ENCODE results near the gene SREK1IP1.
"Not testable (repeated sequence)": the region's sequence is repeated elsewhere in the genome, so short reads cannot be mapped to it uniquely, and the experiment has no call there.

SREK1IP1 gene

GRCh38 chr5:64727150-64727549, 41.3 kb downstream of the SREK1IP1 start:
- H3K4me1 ChIP-seq (ENCODE audit: control insufficient read depth, insufficient read depth, low read length): no peaks in the 10 kb centered on the region
- H3K36me3 ChIP-seq (ENCODE audit: control insufficient read depth in 2 of 2, insufficient read depth in 2 of 2, low read length in 2 of 2): peaks cover 8 to 10% of the 10 kb centered on the region in 2 donors
- H3K9me3 ChIP-seq (ENCODE audit: control insufficient read depth in 2 of 2, low read length in 2 of 2): no peaks in the 10 kb centered on the region
- no peak overlapping the region for H3K27ac ChIP-seq (ENCODE audit: low read length)
- no peaks in the 10 kb centered on the region for H3K27me3 ChIP-seq (ENCODE audit: control insufficient read depth in 1 of 2, insufficient read depth in 2 of 2, low read length in 2 of 2)
- H3K4me3 ChIP-seq (ENCODE audit: low read length in 2 of 2): no peak overlapping the region
- H3K9ac ChIP-seq (ENCODE audit: low read length in 2 of 2): no peak overlapping the region

- H3K4me3 ChIP-seq (ENCODE audit: low read length in 2 of 2): no peak overlapping the region
These were observed 45.9 kb downstream of the SREK1IP1 start for GRCh38 chr5:64722588-64722987.

GRCh38 chr5:64714495-64714894, 54.0 kb downstream of the SREK1IP1 start:
- H3K36me3 ChIP-seq (ENCODE audit: control insufficient read depth in 2 of 2, insufficient read depth in 2 of 2, low read length in 2 of 2); H3K4me1 ChIP-seq (ENCODE audit: control insufficient read depth, insufficient read depth, low read length); H3K27ac ChIP-seq (ENCODE audit: low read length); H3K9ac ChIP-seq (ENCODE audit: low read length in 2 of 2); H3K4me3 ChIP-seq (ENCODE audit: low read length in 2 of 2); H3K9me3 ChIP-seq (ENCODE audit: control insufficient read depth in 2 of 2, low read length in 2 of 2); H3K27me3 ChIP-seq (ENCODE audit: control insufficient read depth in 1 of 2, insufficient read depth in 2 of 2, low read length in 2 of 2): not testable (repeated sequence)

More at GRCh38 chr5:64722588-64722987, 45.9 kb downstream of the SREK1IP1 start:
- no peaks in the 10 kb centered on the region for H3K9me3 ChIP-seq (ENCODE audit: control insufficient read depth in 2 of 2, low read length in 2 of 2)
- no peak overlapping the region for H3K27ac ChIP-seq (ENCODE audit: low read length)
- no peak overlapping the region for H3K9ac ChIP-seq (ENCODE audit: low read length in 2 of 2)
- no peaks in the 10 kb centered on the region for H3K4me1 ChIP-seq (ENCODE audit: control insufficient read depth, insufficient read depth, low read length)
- H3K36me3 ChIP-seq (ENCODE audit: control insufficient read depth in 2 of 2, insufficient read depth in 2 of 2, low read length in 2 of 2): peaks cover 10 to 11% of the 10 kb centered on the region in 2 donors
- no peaks in the 10 kb centered on the region for H3K27me3 ChIP-seq (ENCODE audit: control insufficient read depth in 1 of 2, insufficient read depth in 2 of 2, low read length in 2 of 2)

- no peaks in the 10 kb centered on the region for H3K36me3 ChIP-seq (ENCODE audit: control insufficient read depth in 2 of 2, insufficient read depth in 2 of 2, low read length in 2 of 2)
- no peaks in the 10 kb centered on the region for H3K4me1 ChIP-seq (ENCODE audit: control insufficient read depth, insufficient read depth, low read length)
- H3K9ac ChIP-seq (ENCODE audit: low read length in 2 of 2): no peak overlapping the region
- no peaks in the 10 kb centered on the region for H3K9me3 ChIP-seq (ENCODE audit: control insufficient read depth in 2 of 2, low read length in 2 of 2)
- H3K27me3 ChIP-seq (ENCODE audit: control insufficient read depth in 1 of 2, insufficient read depth in 2 of 2, low read length in 2 of 2): no peaks in the 10 kb centered on the region
- no peak overlapping the region for H3K4me3 ChIP-seq (ENCODE audit: low read length in 2 of 2)
- H3K27ac ChIP-seq (ENCODE audit: low read length): no peak overlapping the region
These were observed 61.3 kb downstream of the SREK1IP1 start for GRCh38 chr5:64707191-64707590.

GRCh38 chr5:64706074-64706473, 62.4 kb downstream of the SREK1IP1 start:
- not testable (repeated sequence) for H3K4me3 ChIP-seq (ENCODE audit: low read length in 2 of 2); H3K9me3 ChIP-seq (ENCODE audit: control insufficient read depth in 2 of 2, low read length in 2 of 2); H3K9ac ChIP-seq (ENCODE audit: low read length in 2 of 2); H3K36me3 ChIP-seq (ENCODE audit: control insufficient read depth in 2 of 2, insufficient read depth in 2 of 2, low read length in 2 of 2); H3K27me3 ChIP-seq (ENCODE audit: control insufficient read depth in 1 of 2, insufficient read depth in 2 of 2, low read length in 2 of 2); H3K27ac ChIP-seq (ENCODE audit: low read length); H3K4me1 ChIP-seq (ENCODE audit: control insufficient read depth, insufficient read depth, low read length)

- no peaks in the 10 kb centered on the region for H3K36me3 ChIP-seq (ENCODE audit: control insufficient read depth in 2 of 2, insufficient read depth in 2 of 2, low read length in 2 of 2)
- H3K4me1 ChIP-seq (ENCODE audit: control insufficient read depth, insufficient read depth, low read length): no peaks in the 10 kb centered on the region
- H3K27me3 ChIP-seq (ENCODE audit: control insufficient read depth in 1 of 2, insufficient read depth in 2 of 2, low read length in 2 of 2): no peaks in the 10 kb centered on the region
- no peak overlapping the region for H3K4me3 ChIP-seq (ENCODE audit: low read length in 2 of 2)
- no peak overlapping the region for H3K27ac ChIP-seq (ENCODE audit: low read length)
- peaks cover 0 to 2% of the 10 kb centered on the region in 2 donors for H3K9me3 ChIP-seq (ENCODE audit: control insufficient read depth in 2 of 2, low read length in 2 of 2)
- no peak overlapping the region for H3K9ac ChIP-seq (ENCODE audit: low read length in 2 of 2)
These were observed 67.7 kb downstream of the SREK1IP1 start for GRCh38 chr5:64700765-64701164.

GRCh38 chr5:64696414-64696813, 72.1 kb downstream of the SREK1IP1 start:
- H3K4me1 ChIP-seq (ENCODE audit: control insufficient read depth, insufficient read depth, low read length); H3K4me3 ChIP-seq (ENCODE audit: low read length in 2 of 2); H3K36me3 ChIP-seq (ENCODE audit: control insufficient read depth in 2 of 2, insufficient read depth in 2 of 2, low read length in 2 of 2); H3K27me3 ChIP-seq (ENCODE audit: control insufficient read depth in 1 of 2, insufficient read depth in 2 of 2, low read length in 2 of 2); H3K9ac ChIP-seq (ENCODE audit: low read length in 2 of 2); H3K9me3 ChIP-seq (ENCODE audit: control insufficient read depth in 2 of 2, low read length in 2 of 2); H3K27ac ChIP-seq (ENCODE audit: low read length): not testable (repeated sequence)

- no peak overlapping the region for H3K4me3 ChIP-seq (ENCODE audit: low read length in 2 of 2)
- H3K27ac ChIP-seq (ENCODE audit: low read length): no peak overlapping the region
- H3K9me3 ChIP-seq (ENCODE audit: control insufficient read depth in 2 of 2, low read length in 2 of 2): peaks cover 0 to 2% of the 10 kb centered on the region in 2 donors
- peaks cover 8 to 10% of the 10 kb centered on the region in 2 donors for H3K27me3 ChIP-seq (ENCODE audit: control insufficient read depth in 1 of 2, insufficient read depth in 2 of 2, low read length in 2 of 2)
- peaks cover 8% of the 10 kb centered on the region for H3K4me1 ChIP-seq (ENCODE audit: control insufficient read depth, insufficient read depth, low read length)
- no peak overlapping the region for H3K9ac ChIP-seq (ENCODE audit: low read length in 2 of 2)
- no peaks in the 10 kb centered on the region for H3K36me3 ChIP-seq (ENCODE audit: control insufficient read depth in 2 of 2, insufficient read depth in 2 of 2, low read length in 2 of 2)
These were observed 74.9 kb downstream of the SREK1IP1 start for GRCh38 chr5:64693636-64694035.

GRCh38 chr5:64691291-64691690, 77.2 kb downstream of the SREK1IP1 start:
- H3K27ac ChIP-seq (ENCODE audit: low read length): no peak overlapping the region
- H3K27me3 ChIP-seq (ENCODE audit: control insufficient read depth in 1 of 2, insufficient read depth in 2 of 2, low read length in 2 of 2): peaks cover 8 to 10% of the 10 kb centered on the region in 2 donors
- peaks cover 8% of the 10 kb centered on the region for H3K4me1 ChIP-seq (ENCODE audit: control insufficient read depth, insufficient read depth, low read length)
- H3K36me3 ChIP-seq (ENCODE audit: control insufficient read depth in 2 of 2, insufficient read depth in 2 of 2, low read length in 2 of 2): no peaks in the 10 kb centered on the region
- no peaks in the 10 kb centered on the region for H3K9me3 ChIP-seq (ENCODE audit: control insufficient read depth in 2 of 2, low read length in 2 of 2)
- H3K4me3 ChIP-seq (ENCODE audit: low read length in 2 of 2): no peak overlapping the region
- H3K9ac ChIP-seq (ENCODE audit: low read length in 2 of 2): no peak overlapping the region

- Histone ChIP-seq H3K4me1 (ENCODE audit: control insufficient read depth, insufficient read depth, low read length) (peaks cover 8% of the 10 kb centered on the region), H3K9ac (ENCODE audit: low read length in 2 of 2) (no peak within 1 kb of the TSS), H3K27ac (ENCODE audit: low read length) (no peak within 1 kb of the TSS), H3K4me3 (ENCODE audit: low read length in 2 of 2) (peak within 1 kb of the TSS in 1 of 2 donors; percentile 44), H3K36me3 (ENCODE audit: control insufficient read depth in 2 of 2, insufficient read depth in 2 of 2, low read length in 2 of 2) (no peaks in the 10 kb centered on the region), H3K9me3 (ENCODE audit: control insufficient read depth in 2 of 2, low read length in 2 of 2) (no peaks in the 10 kb centered on the region), H3K27me3 (ENCODE audit: control insufficient read depth in 1 of 2, insufficient read depth in 2 of 2, low read length in 2 of 2) (peaks cover 8 to 10% of the 10 kb centered on the region in 2 donors)
These were observed 77.9 kb downstream of the SREK1IP1 start, which contains the start of gene SHISAL2B for GRCh38 chr5:64690417-64691151. Gene SHISAL2B (plus strand): TSS chr5:64690503. CDS start chr5:64690624, 121 bp downstream.

GRCh38 chr5:64690104-64690416, 78.4 kb downstream of the SREK1IP1 start:
- Histone ChIP-seq H3K4me1 (ENCODE audit: control insufficient read depth, insufficient read depth, low read length) (peaks cover 8% of the 10 kb centered on the region), H3K36me3 (ENCODE audit: control insufficient read depth in 2 of 2, insufficient read depth in 2 of 2, low read length in 2 of 2) (no peaks in the 10 kb centered on the region), H3K27me3 (ENCODE audit: control insufficient read depth in 1 of 2, insufficient read depth in 2 of 2, low read length in 2 of 2) (peaks cover 8 to 10% of the 10 kb centered on the region in 2 donors), H3K27ac (ENCODE audit: low read length) (no peak overlapping the region), H3K9ac (ENCODE audit: low read length in 2 of 2) (no peak overlapping the region), H3K4me3 (ENCODE audit: low read length in 2 of 2) (peak overlapping the region in 1 of 2 donors; percentile 44), H3K9me3 (ENCODE audit: control insufficient read depth in 2 of 2, low read length in 2 of 2) (no peaks in the 10 kb centered on the region)
